Measurements from ENCODE around the gene KIF6.

The KIF6 gene

DNA sequence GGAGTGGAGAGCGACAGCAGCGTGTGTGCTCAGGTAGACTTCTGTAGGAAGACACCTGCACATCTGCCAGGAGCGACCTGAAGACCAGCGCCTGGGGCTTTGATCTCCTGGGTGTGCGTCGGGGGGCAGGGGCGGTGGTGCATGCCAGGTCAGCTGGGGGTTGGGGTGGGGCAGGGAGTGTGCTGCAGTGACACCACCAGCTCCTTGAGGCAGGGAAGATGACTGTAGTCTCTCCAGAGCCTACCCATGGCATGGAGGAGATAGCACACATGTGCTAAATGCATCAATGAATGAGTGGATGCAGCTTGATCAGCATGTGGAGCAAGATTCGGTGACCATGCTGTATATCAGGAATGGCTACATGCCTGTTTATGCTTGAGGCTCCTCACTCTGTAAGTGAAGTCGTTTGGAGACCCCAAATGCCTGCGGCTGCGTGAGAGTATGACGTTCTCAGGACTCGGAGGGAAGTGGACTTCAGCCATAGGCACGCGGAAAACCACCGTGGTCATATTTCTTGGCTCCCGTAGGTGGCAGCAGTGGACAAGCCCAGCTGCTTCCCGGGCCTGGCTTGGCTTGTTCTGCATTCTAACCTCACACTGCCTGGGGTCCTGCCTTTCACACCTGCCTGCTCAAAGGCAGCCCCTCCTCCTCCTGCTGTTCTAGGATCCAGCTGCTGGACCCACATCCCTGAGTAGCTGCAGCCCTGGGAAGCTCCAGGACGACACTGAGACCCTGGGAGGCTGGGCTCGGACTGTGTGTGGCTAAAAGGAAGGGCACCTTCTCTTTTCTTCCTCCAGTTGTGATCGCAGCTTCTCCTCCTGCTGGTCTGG, 363.3 kb downstream of the KIF6 start:
- Mint-ChIP-seq H3K36me3 (ENCODE audit: insufficient read depth) (no peaks in the 10 kb centered on the region), H3K4me3 (no peak overlapping the region)
- peak in 2 of 3 experiments; percentile 15 to 18 for DNase-seq

DNA sequence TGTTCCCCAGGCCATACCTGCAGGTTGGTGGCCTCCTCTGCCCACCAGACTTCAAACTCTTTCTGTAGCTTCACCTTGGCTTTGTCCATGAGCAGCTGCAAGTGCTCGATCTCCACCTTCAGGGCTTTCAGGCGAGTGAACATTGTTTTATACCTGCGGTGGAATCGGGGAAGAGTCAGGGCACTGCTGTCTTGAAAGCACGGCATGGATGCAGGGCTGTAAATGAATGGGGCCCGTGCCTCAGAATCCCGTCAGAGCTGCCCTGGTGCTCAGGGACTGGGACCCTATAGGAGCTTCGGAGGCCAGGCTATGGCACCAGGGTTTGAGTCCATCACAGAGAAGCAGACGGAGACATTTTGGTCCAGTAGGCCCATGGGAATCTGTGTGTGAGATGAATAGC, 364.8 kb downstream of the KIF6 start:
- H3K27me3 Mint-ChIP-seq, result peaks cover 27 to 63% of the 10 kb centered on the region in 2 donors

More for the DNA sequence above, 363.3 kb downstream of the KIF6 start:
- ATAC-seq (replicated peaks), result peak; percentile 40
- peaks cover 0 to 7% of the 10 kb centered on the region in 2 donors for H3K4me1 Mint-ChIP-seq (ENCODE audit: low read depth in 2 of 2)
- peaks cover 36 to 71% of the 10 kb centered on the region in 2 donors for H3K27me3 Mint-ChIP-seq
- no peak overlapping the region for H3K27ac Mint-ChIP-seq
- no peaks in the 10 kb centered on the region for H3K9me3 Mint-ChIP-seq

DNA sequence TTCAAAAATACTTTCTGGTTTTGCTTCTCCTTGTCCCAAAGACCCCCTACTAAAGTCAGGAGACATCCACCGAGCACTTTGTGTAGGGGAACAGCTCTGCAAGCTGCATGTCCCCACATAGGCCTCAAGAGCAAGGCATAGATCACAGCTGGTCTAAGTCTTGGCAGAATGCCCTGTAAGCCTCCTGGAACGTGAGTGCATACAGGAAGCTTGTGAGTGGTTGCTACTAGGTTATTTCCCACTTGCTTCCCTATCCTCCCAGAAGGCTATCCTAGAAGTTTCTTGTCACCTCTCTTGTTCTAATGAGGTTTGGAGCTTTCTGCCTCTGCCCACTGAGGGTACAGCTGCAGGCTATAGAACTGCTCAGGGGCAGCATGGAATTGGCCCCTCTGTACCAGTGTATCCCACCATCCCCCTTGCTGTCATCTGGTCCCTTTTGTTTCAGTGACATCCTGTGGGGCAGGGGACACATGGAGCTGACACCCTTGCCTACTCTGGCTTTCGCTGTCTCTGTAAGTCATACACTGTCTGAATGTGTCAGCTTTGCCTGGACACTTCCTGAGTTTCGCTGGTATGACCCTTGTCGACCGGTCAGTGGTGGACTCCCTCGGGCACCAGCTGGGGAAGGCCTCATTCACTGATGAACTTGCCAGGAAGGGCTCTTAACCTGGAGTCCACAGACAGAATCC, 367.1 kb downstream of the KIF6 start:
- H3K4me1 Mint-ChIP-seq (ENCODE audit: low read depth in 2 of 2), result peaks cover 0 to 4% of the 10 kb centered on the region in 2 donors
- H3K4me3 Mint-ChIP-seq, result no peak overlapping the region
- no peak overlapping the region for H3K27ac Mint-ChIP-seq
- H3K36me3 Mint-ChIP-seq (ENCODE audit: insufficient read depth), result no peaks in the 10 kb centered on the region
- no peaks in the 10 kb centered on the region for H3K9me3 Mint-ChIP-seq
- ATAC-seq (replicated peaks) (no peak), DNase-seq (no peak)
- H3K27me3 Mint-ChIP-seq, result peaks cover 13 to 57% of the 10 kb centered on the region in 2 donors

More for the DNA sequence above, 364.8 kb downstream of the KIF6 start:
- ATAC-seq (replicated peaks), result no peak
- Mint-ChIP-seq H3K9me3 (no peaks in the 10 kb centered on the region), H3K4me3 (no peak overlapping the region), H3K36me3 (ENCODE audit: insufficient read depth) (no peaks in the 10 kb centered on the region), H3K27ac (no peak overlapping the region), H3K4me1 (ENCODE audit: low read depth in 2 of 2) (peaks cover 0 to 7% of the 10 kb centered on the region in 2 donors)
- DNase-seq, result no peak

DNA sequence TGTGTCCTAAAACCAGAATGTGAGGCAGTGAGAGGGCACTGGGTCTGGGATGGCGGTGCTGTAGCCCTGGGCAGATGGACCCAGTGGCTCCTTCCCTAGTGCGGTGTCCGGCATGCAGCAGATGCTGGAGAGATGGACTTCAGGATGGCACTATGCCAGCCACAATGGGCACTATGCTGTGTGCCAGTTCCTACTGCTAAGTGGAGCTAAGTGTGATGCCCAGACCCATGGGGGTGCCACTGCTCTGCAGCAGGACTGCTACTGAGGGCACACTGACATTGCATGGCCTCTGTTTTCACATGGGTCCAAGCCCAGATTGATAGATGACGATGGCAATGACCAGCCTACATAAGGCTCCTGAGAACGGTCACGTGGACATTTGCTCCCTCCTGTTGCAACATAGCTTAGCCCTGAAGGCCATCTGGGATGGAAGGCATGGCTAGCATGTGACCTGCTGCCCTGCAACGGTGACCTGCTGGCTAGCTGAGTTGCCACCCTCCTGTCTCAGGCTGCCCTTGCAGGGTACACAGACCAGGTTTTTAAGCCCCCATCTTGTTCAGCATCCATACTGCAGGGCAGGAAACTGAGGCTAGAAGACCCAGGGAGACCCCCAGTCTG, 371.4 kb downstream of the KIF6 start:
- ATAC-seq (replicated peaks) (no peak), DNase-seq (no peak)
- Mint-ChIP-seq H3K4me1 (ENCODE audit: low read depth in 2 of 2) (no peaks in the 10 kb centered on the region), H3K4me3 (no peak overlapping the region), H3K9me3 (no peaks in the 10 kb centered on the region), H3K36me3 (ENCODE audit: insufficient read depth) (no peaks in the 10 kb centered on the region), H3K27me3 (peaks cover 0 to 35% of the 10 kb centered on the region in 2 donors), H3K27ac (no peak overlapping the region)

DNA sequence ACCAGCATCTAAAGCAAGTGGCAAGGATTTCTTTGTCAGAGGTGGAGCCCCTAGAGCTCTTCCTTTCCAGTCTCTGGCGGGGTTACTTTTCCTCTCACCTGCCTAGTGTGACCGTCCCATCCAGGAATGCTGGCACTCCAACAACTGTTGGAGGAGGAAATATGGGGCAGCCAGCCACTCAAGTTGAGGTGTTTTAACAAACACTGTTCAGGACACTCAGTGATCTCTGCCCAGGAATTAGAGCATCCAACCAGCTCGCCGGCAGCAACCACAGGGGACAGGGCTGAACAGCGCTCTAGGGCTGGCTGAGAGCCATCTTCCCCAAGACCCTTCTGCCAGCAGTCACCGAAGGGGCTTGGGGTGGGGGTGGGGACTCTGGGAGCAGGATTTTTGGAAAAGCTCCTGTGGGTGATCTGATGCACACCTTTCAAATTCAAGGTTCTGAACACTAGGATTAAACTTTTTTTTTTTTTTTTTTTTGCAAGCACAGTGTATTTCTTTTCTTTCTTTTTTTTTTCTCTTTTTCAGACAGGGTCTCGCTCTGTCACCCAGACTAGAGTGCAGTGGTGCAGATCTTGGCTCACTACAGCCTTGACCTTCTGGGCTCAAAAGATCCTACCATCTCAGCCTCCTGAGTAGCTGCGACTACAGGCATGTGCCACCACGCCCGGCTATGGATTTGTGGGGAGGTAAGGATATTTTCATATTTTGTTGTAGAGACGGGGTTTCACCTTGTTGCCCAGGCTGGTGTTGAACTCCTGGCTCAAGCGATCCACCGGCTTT, 374.3 kb downstream of the KIF6 start:
- Mint-ChIP-seq H3K27me3 (peaks cover 7 to 32% of the 10 kb centered on the region in 2 donors), H3K27ac (no peak overlapping the region), H3K36me3 (ENCODE audit: insufficient read depth) (no peaks in the 10 kb centered on the region), H3K4me3 (no peak overlapping the region), H3K9me3 (no peaks in the 10 kb centered on the region), H3K4me1 (ENCODE audit: low read depth in 2 of 2) (peaks cover 0 to 3% of the 10 kb centered on the region in 2 donors)
- ATAC-seq (replicated peaks) (no peak), DNase-seq (no peak)

DNA sequence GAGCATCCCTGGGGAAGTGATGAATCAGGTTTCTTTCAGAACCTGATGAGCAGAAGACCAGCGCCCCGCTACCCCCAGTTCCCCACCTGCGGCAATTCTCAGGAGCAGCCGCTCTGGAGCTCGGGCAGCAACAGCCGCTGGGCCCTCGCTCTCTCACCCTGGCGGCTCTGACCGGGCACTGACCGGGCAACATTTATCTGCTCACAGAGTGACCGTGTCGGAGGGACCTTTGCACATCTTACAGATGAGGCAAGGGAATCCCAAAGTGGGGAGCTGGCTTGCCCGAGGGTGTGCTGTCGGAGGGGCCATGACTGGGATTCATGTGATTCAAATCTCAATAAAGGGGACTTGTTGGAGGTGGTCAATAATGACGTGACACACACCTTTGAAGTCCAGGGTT, 376.5 kb downstream of the KIF6 start:
- Mint-ChIP-seq H3K27ac (no peak overlapping the region), H3K4me1 (ENCODE audit: low read depth in 2 of 2) (peaks cover 0 to 3% of the 10 kb centered on the region in 2 donors), H3K27me3 (peaks cover 7 to 24% of the 10 kb centered on the region in 2 donors), H3K9me3 (no peaks in the 10 kb centered on the region), H3K4me3 (no peak overlapping the region), H3K36me3 (ENCODE audit: insufficient read depth) (peaks cover 3% of the 10 kb centered on the region)
- ATAC-seq (replicated peaks) (no peak), DNase-seq (no peak)

DNA sequence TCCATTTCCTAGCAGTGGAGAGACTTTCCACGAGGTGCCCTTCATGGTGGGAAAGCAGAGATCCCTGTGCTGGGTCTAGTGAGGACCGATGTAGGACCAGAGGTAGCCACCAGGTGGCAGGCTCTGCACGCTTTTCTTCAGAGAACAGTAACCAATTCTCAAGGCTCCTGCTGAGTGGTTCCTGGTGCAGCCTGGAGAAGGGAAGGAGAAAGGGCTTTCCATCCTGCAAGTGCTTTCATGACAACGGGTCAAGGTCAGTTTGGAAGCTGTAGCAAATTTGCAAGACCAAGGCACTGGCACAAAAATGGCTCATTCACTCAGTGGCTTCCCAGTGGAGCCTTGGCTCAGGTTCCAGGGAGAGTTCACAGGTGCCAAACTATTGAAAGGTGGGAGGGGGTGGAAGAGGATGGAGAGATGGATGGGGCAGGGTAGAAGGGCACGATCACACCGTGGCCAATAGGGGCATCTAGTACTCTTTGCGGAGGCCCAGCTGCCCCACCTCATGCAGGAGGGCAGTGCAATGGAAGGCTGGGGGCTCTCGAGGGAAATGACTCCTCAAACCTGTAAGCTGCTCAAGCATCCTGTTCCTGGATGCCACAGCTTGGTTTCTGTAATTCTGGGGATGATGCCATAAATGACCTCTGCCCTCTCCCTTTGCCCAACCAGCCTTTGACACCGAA, 377.2 kb downstream of the KIF6 start:
- Mint-ChIP-seq H3K36me3 (ENCODE audit: insufficient read depth) (peaks cover 3% of the 10 kb centered on the region), H3K4me1 (ENCODE audit: low read depth in 2 of 2) (peaks cover 0 to 3% of the 10 kb centered on the region in 2 donors), H3K27me3 (peaks cover 7 to 20% of the 10 kb centered on the region in 2 donors), H3K27ac (no peak overlapping the region), H3K4me3 (no peak overlapping the region), H3K9me3 (no peaks in the 10 kb centered on the region)
- DNase-seq (peak; percentile 28 to 55 (median 31)), ATAC-seq (replicated peaks) (peak; percentile 48)

DNA sequence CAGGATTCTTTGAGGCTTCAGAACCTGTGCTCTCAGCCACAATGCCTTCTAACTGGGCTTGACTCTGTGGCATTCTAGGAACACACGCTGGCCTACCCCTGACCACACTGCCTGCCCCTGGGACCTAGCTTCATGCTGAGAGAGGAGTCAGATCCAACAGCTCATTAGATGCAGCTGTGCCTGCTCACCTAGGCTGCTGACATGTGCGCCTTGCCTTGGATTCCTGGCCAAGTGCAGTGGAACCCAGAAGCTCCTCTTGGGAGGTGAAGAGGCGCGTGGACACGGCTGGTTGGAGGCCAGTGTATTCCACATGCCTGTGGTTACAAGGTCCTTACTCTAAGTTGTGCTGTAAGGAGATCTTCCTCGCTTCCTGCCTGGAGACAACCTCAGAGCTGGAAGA, 378.0 kb downstream of the KIF6 start:
- H3K36me3 Mint-ChIP-seq (ENCODE audit: insufficient read depth), result peaks cover 3% of the 10 kb centered on the region
- DNase-seq (no peak), ATAC-seq (replicated peaks) (no peak)
- no peak overlapping the region for H3K27ac Mint-ChIP-seq
- H3K4me1 Mint-ChIP-seq (ENCODE audit: low read depth in 2 of 2), result peaks cover 0 to 3% of the 10 kb centered on the region in 2 donors
- peaks cover 7 to 20% of the 10 kb centered on the region in 2 donors for H3K27me3 Mint-ChIP-seq
- H3K4me3 Mint-ChIP-seq, result no peak overlapping the region
- no peaks in the 10 kb centered on the region for H3K9me3 Mint-ChIP-seq

DNA sequence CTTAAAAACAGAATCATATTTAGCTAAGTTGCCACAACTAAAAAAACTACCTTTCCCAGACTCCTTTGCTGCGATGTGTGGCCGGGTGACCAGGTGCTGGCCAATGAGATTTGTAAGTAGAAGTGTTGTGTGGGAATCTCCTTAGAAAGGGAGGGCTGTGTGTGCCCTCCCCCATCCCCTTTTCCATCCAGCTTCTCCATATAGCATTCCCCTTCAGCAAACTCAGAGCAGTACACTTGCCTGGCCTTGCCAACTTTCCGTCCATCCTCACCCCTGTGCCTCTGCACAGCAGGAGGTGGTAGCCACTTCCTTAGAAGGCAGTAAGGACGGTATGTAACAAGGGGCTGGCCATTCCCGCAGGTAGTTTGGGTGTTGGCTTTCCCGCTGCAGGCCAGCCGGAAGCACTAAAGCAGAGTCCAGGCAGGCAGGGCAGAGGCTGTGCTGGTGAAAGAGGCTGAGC, 380.4 kb downstream of the KIF6 start:
- Mint-ChIP-seq H3K27ac (no peak overlapping the region), H3K27me3 (peaks cover 7 to 26% of the 10 kb centered on the region in 2 donors), H3K36me3 (ENCODE audit: insufficient read depth) (peaks cover 3% of the 10 kb centered on the region), H3K4me3 (no peak overlapping the region), H3K4me1 (ENCODE audit: low read depth in 2 of 2) (peaks cover 0 to 3% of the 10 kb centered on the region in 2 donors), H3K9me3 (no peaks in the 10 kb centered on the region)
- no peak for DNase-seq
- no peak for ATAC-seq (replicated peaks)

DNA sequence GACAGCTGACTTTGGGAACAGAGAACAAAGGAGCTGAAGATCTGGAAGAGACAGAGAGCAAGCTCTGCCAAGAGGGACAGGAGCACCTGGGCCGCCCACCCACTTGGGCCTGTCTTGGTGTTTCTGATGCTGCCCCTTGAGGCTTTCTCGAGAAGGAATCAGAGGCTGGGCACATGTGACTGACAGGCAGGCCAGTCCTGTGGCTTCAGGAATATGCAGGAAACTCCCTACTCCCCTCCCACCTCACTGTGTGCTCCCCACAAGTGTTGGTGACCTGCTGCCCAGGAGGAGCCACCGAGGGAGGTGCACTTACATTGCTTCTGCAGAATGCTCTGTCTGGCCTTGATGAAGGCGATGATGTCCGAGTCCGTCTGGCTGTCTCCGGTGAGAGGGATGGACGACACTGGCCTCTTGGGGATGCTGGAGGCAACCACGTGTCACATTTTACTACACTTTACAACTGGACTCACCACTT, 381.8 kb downstream of the KIF6 start:
- Mint-ChIP-seq H3K4me1 (ENCODE audit: low read depth in 2 of 2) (peaks cover 0 to 3% of the 10 kb centered on the region in 2 donors), H3K27ac (no peak overlapping the region), H3K4me3 (no peak overlapping the region), H3K27me3 (peaks cover 12 to 30% of the 10 kb centered on the region in 2 donors), H3K9me3 (no peaks in the 10 kb centered on the region), H3K36me3 (ENCODE audit: insufficient read depth) (peaks cover 3% of the 10 kb centered on the region)
- no peak for DNase-seq
- ATAC-seq (replicated peaks), result no peak

DNA sequence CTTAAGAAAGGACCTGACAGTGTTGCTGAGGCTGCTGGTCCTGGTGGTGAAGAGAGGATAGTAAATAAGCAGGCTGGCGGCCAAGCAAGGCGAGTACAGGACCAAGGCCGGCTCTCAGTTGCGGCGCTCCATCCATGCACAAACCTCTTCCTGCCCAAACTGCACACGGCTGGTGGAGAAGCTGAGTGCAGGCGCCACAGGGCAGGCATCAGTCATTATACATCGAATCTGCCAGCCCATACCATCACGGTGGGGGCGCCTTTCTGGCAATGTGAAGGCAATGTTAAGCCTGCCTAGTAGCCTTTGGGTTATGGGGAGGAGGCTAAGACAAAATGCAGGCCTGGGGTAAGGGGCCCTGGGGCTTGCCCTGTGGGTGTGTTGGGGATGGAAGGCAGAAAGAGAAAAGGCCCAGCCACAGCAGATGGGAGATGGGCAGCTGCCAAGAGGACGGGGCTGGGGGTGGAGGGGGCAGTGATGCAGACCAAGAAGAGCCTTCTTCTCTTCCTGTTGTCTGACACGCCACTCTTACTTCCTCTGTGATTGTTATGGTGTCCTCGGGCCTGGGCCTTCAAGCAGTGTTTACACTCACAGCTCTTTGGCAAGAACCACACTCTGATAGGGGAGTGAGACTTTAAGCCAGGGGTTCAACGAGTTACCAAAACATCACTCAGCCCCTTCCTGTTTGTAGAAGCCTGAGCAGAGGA, 382.4 kb downstream of the KIF6 start:
- Mint-ChIP-seq H3K4me3 (no peak overlapping the region), H3K9me3 (no peaks in the 10 kb centered on the region), H3K27ac (no peak overlapping the region), H3K4me1 (ENCODE audit: low read depth in 2 of 2) (peaks cover 0 to 2% of the 10 kb centered on the region in 2 donors), H3K27me3 (peaks cover 13 to 30% of the 10 kb centered on the region in 2 donors), H3K36me3 (ENCODE audit: insufficient read depth) (peaks cover 3% of the 10 kb centered on the region)
- DNase-seq, result no peak
- ATAC-seq (replicated peaks), result no peak

DNA sequence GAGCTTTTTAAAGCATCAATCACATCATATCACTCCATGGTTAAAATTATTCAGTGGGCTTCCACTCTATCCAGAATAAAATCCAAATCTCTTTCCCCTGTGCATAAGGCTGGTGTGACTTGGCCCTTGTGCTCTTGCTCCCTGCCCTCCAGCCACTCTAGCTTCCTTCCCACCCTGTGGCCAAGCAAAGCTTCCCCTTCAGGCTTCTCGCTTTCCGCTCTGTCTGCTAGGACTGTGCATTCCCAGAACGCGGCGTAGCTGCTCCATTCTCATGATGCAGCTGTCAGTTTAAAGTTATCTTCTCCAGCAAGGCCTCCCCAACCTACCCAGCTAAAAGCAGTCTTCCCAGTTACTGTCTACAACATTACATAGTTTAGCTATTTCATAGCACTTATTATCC, 383.3 kb downstream of the KIF6 start:
- Mint-ChIP-seq H3K9me3 (no peaks in the 10 kb centered on the region), H3K4me1 (ENCODE audit: low read depth in 2 of 2) (peaks cover 3 to 4% of the 10 kb centered on the region in 2 donors), H3K27me3 (peaks cover 15 to 34% of the 10 kb centered on the region in 2 donors), H3K27ac (no peak overlapping the region), H3K4me3 (no peak overlapping the region), H3K36me3 (ENCODE audit: insufficient read depth) (peaks cover 3% of the 10 kb centered on the region)
- DNase-seq, result no peak
- no peak for ATAC-seq (replicated peaks)

Data from effector memory CD8-positive, alpha-beta T cell (primary cell).